ENCODE data around the gene TMEM187.

TMEM187 gene

DNA sequence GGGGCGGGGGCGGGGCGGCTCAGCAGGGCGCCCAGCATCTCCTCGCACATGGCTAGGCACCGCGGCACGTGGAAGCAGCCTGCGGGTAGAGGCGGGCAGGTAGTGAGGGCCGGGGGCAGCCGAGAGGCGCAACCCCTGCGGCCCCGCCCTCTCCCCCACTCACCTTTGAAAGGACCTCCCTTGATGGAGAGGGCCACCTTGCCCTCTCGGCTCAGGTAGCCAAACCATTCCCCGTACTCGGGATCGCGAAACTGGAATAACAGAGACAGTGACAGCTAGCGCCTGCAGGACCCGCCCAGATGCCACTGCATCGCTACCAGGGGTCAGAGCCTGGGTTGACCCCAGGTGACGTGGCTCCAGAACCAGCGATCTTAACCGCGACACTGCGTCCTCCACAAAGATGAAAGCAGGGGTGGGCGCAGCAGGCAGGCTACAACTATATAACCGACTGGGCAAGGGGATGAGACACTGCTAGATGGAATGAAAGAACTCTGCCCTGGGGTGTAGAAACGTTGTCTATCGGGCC, 37.2 kb upstream of the TMEM187 start:
- no peak for TF ChIP-seq ZFX (IDR thresholded peaks at IDR 0.05; ENCODE audit: borderline replicate concordance)
- TF ChIP-seq CTCF (IDR thresholded peaks at IDR 0.05): no peak
- H3K27ac ChIP-seq: peak overlapping the region; percentile 40

DNA sequence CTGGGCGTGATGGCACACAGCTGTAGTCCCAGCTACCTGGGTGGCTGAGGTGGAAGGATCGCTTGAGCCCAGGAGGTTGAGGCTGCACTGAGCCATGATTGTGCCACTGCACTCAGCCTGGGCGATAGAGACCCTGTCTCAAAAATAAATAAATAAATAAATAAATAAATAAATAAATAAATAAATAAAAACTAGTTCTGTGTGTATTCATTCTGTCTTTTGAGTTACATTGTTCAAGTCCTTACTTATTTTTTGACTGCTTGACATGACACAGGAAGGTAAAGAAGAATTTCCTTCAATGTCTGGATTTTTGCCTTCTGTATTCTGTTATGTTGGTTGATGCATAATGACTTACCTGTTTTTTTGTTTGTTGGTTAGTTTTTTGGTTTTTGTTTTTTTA, 35.5 kb upstream of the TMEM187 start:
- TF ChIP-seq ZFX (IDR thresholded peaks at IDR 0.05; ENCODE audit: borderline replicate concordance) (no peak), CTCF (IDR thresholded peaks at IDR 0.05) (no peak)
- no peak overlapping the region for H3K27ac ChIP-seq

DNA sequence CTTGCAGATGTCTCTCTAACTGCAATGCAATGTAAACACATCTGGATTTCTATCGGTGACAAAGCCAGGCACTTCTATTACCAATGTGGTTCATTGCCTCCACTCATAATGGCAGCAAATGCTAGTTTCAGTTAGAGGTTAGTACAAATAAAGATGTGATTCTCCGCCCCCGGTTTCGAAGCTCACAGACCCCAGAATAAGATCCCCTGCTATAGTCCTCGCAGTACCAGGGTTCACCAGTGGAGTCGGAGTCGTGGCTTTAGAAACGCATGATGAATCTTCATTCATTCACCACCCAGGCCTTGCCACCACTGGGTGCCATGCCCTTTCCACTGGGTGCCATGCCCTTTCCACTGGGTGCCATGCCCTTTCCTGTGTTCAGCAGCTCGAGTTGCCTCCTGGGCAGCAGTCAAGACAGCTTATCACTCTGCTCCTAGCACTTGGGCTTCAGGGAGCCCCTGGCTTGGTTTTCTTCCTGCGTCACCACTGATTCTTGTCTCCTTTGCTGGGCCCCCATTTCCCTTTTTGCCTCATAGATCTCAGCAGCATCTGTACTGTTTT, 34.2 kb upstream of the TMEM187 start:
- no peak overlapping the region for H3K27ac ChIP-seq
- TF ChIP-seq CTCF (IDR thresholded peaks at IDR 0.05): no peak
- no peak for TF ChIP-seq ZFX (IDR thresholded peaks at IDR 0.05; ENCODE audit: borderline replicate concordance)

DNA sequence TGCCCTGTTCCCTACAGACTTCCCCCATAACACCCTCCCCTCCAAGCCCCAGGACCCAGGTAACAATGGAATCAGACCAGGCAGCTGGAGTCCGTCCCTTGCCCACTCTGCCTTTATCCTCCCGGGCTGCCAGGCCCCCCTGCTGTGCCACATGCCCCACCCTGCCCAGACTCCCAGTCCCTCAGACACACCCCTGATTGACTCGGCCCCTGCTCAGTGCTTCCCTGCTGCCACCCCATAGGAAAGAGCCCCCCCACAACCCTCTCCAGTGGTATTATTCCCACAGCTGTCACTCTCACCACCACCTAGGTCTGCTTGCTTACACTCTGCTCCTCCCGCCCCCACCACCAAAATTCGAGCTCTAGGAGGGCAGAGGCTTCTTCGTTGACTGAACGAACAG, 33.0 kb upstream of the TMEM187 start:
- no peak for TF ChIP-seq ZFX (IDR thresholded peaks at IDR 0.05; ENCODE audit: borderline replicate concordance)
- TF ChIP-seq CTCF (IDR thresholded peaks at IDR 0.05): no peak
- no peak overlapping the region for H3K27ac ChIP-seq

DNA sequence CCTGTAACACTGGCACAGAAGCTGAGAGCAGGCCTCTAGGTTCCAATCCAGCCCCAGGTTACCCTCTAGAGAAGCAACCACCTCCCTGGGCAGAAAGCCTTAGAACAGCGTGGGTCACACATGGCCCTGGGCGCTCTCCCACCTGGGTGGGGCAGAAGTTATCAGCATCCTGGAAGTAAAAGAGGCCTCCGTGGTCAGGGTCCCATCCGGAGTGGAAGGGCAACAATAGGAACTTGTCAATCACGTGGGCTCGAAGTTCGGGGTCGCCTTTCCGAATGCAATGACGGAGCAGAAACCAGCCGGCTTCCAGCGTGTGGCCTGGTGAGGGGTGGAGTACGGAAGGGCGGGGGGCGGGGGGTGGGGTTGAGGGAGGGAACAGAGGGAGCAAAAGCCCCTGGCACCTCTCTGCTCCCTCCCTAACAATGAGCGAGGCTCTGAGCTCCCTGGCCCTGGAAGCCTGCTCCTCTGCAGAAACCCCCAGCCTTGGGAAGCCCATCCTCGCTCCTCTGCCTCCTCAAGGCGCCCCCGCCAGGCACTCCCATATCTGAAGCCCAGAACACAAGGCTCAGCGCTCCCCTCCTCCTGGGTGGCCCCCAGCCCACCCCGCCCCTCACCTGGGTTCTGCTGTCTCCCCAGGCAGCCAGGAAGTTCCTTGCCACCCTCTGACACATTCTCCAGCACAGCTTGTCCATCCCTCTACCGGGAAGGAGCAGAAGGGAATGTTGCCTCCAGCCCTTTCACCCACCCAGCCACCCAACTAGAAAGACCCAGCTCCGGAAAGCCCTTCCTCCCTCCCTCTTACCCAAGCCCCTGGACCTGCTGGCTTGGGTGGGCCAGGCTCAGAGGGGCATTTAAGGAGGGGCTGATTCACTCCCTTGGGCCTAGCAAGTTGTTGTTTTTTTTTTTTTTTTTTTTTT, 31.0 kb upstream of the TMEM187 start:
- TF ChIP-seq CTCF (IDR thresholded peaks at IDR 0.05) (no peak), ZFX (IDR thresholded peaks at IDR 0.05; ENCODE audit: borderline replicate concordance) (no peak)
- no peak overlapping the region for H3K27ac ChIP-seq

DNA sequence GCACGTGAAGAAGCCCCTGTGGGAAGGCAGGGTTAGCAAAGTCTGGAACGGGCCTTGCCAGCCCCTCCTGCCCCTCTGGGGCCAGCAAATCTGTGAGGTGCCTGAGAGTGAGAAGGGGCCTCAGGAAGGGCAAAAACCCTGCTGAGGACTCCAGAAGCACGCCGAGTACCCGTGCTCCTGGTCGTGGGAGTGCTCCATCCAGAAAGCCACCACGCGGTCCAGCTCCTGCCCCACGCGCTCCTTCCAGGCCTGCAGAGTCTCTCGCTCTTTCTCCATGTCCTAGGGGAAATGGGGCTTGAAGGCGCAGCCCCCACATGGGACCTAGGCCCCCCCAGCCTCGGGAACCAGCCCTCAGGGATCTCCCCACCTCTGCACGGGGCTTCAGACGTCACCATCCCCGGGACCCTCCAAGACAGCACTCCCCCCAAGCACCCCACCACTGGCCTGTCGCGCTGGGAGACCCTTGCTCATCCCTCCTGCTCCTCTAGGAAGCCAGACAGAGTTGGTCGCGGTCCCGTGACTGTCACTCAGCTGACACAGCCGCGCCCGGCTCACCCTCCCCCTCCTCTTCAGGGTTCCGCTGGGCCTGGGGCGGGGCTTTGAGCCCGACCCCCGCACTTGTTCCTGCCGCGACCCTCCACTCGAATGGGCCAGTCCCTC, 28.3 kb upstream of the TMEM187 start, which contains the start of gene RENBP:
Gene RENBP (minus strand): TSS at position 504 of the 660 bp plus-strand sequence. CDS start 33 bp downstream, at position 471.
- no peak for TF ChIP-seq ZFX (IDR thresholded peaks at IDR 0.05; ENCODE audit: borderline replicate concordance)
- TF ChIP-seq CTCF (IDR thresholded peaks at IDR 0.05): no peak
- 0 out of 2 replicates have a peak within 1 kb of the TSS, but pooled peaks have one; percentile 31 for H3K27ac ChIP-seq

Data from 22Rv1 (cell line).